ENCODE measurements around the gene TIPRL.
A peak's percentile ranks its signal among the peaks of the same experiment; 100 is the strongest.

Gene TIPRL

GRCh38 chr1:168178638-168179437 is at the start of gene TIPRL:
TIPRL (plus strand) TSS chr1:168178962; CDS start chr1:168179078, 116 bp downstream.
- peak within 1 kb of the TSS; percentile 82 to 96 (median 88) for H3K4me3 ChIP-seq
- peaks cover 0 to 44% (median 15%) of the 10 kb centered on the region in 11 experiments; a peak in 9 of 22 replicates for H4K20me1 ChIP-seq
- peaks cover 0 to 10% (median 0%) of the 10 kb centered on the region in 11 experiments; a peak in 2 of 22 replicates for H3K9me3 ChIP-seq (replicated peaks in 1 of 11)
- H3K27ac ChIP-seq, result peak within 1 kb of the TSS; percentile 81 to 91 (median 87)
- no peaks in the 10 kb centered on the region for H3K27me3 ChIP-seq
- peak within 1 kb of the TSS; percentile 84 to 91 (median 89) for H3K9ac ChIP-seq
- H3K4me2 ChIP-seq, result peak within 1 kb of the TSS; percentile 88 to 99 (median 93)
- TF ChIP-seq Cebpa-rat (IDR thresholded peaks at IDR 0.05), result 0 out of 22 replicates have a peak, but pooled peaks of 1 of the 11 experiments have one; percentile 16
- peaks cover 9 to 18% (median 15%) of the 10 kb centered on the region in 10 experiments for H3K4me1 ChIP-seq
- H3K36me3 ChIP-seq, result peaks cover 0 to 13% (median 4%) of the 10 kb centered on the region in 11 experiments; a peak in 12 of 22 replicates

GRCh38 chr1:168129933-168130332 is 48.8 kb upstream of the TIPRL start:
- peaks cover 10 to 21% (median 16%) of the 10 kb centered on the region in 11 experiments; a peak in 20 of 22 replicates for H3K9me3 ChIP-seq (replicated peaks in 1 of 11)
- H4K20me1 ChIP-seq, result peaks cover 0 to 6% (median 0%) of the 10 kb centered on the region in 11 experiments; a peak in 1 of 22 replicates
- no peaks in the 10 kb centered on the region; a peak in 1 of 22 replicates for H3K36me3 ChIP-seq
- TF ChIP-seq Cebpa-rat (IDR thresholded peaks at IDR 0.05), result no peak
- H3K9ac ChIP-seq, result no peak overlapping the region
- H3K4me1 ChIP-seq, result no peaks in the 10 kb centered on the region
- no peak overlapping the region for H3K4me2 ChIP-seq
- H3K27ac ChIP-seq, result no peak overlapping the region
- no peak overlapping the region for H3K4me3 ChIP-seq
- H3K27me3 ChIP-seq, result peaks cover 11 to 18% (median 15%) of the 10 kb centered on the region in 11 experiments

GRCh38 chr1:168134132-168134531 is 44.6 kb upstream of the TIPRL start:
- no peak for TF ChIP-seq Cebpa-rat (IDR thresholded peaks at IDR 0.05)
- Histone ChIP-seq H3K4me2 (no peak overlapping the region), H3K27ac (no peak overlapping the region), H3K36me3 (no peaks in the 10 kb centered on the region), H4K20me1 (peaks cover 0 to 15% (median 0%) of the 10 kb centered on the region in 11 experiments; a peak in 5 of 22 replicates), H3K4me1 (peaks cover 0 to 14% (median 10%) of the 10 kb centered on the region in 10 experiments; a peak in 14 of 20 replicates), H3K9ac (no peak overlapping the region), H3K4me3 (no peak overlapping the region), H3K27me3 (peaks cover 46 to 60% (median 54%) of the 10 kb centered on the region in 11 experiments), H3K9me3 (replicated peaks in 1 of 11) (no peaks in the 10 kb centered on the region)

GRCh38 chr1:168134642-168135041 is 44.1 kb upstream of the TIPRL start:
- no peak overlapping the region for H3K4me2 ChIP-seq
- no peaks in the 10 kb centered on the region for H3K9me3 ChIP-seq (replicated peaks in 1 of 11)
- H3K36me3 ChIP-seq, result no peaks in the 10 kb centered on the region
- H3K27me3 ChIP-seq, result peaks cover 46 to 65% (median 56%) of the 10 kb centered on the region in 11 experiments
- peaks cover 0 to 14% (median 10%) of the 10 kb centered on the region in 10 experiments; a peak in 14 of 20 replicates for H3K4me1 ChIP-seq
- H4K20me1 ChIP-seq, result peaks cover 0 to 15% (median 0%) of the 10 kb centered on the region in 11 experiments; a peak in 5 of 22 replicates
- no peak overlapping the region for H3K27ac ChIP-seq
- no peak overlapping the region for H3K9ac ChIP-seq
- no peak for TF ChIP-seq Cebpa-rat (IDR thresholded peaks at IDR 0.05)
- H3K4me3 ChIP-seq, result no peak overlapping the region

- no peaks in the 10 kb centered on the region for H3K36me3 ChIP-seq
- peak overlapping the region; percentile 86 to 100 (median 99) for H3K4me2 ChIP-seq
- no peak for TF ChIP-seq Cebpa-rat (IDR thresholded peaks at IDR 0.05)
- H3K27ac ChIP-seq, result no peak overlapping the region
- peaks cover 0 to 15% (median 0%) of the 10 kb centered on the region in 11 experiments; a peak in 5 of 22 replicates for H4K20me1 ChIP-seq
- H3K9me3 ChIP-seq (replicated peaks in 1 of 11), result no peaks in the 10 kb centered on the region
- peak overlapping the region; percentile 65 to 80 (median 76) for H3K4me3 ChIP-seq
- peak overlapping the region in 2 of 11 experiments; percentile 69 to 78; a peak in 3 of 22 replicates for H3K9ac ChIP-seq
- peaks cover 46 to 65% (median 56%) of the 10 kb centered on the region in 11 experiments for H3K27me3 ChIP-seq
- peaks cover 0 to 14% (median 10%) of the 10 kb centered on the region in 10 experiments; a peak in 14 of 20 replicates for H3K4me1 ChIP-seq
Measured at GRCh38 chr1:168135116-168135920, 43.4 kb upstream of the TIPRL start.

- Histone ChIP-seq H3K9me3 (replicated peaks in 1 of 11) (no peaks in the 10 kb centered on the region), H4K20me1 (peaks cover 0 to 15% (median 0%) of the 10 kb centered on the region in 11 experiments; a peak in 5 of 22 replicates), H3K27ac (peak overlapping the region in 7 of 11 experiments; percentile 28 to 53 (median 40); a peak in 9 of 22 replicates), H3K36me3 (no peaks in the 10 kb centered on the region), H3K27me3 (peaks cover 46 to 65% (median 56%) of the 10 kb centered on the region in 11 experiments), H3K9ac (peak overlapping the region; percentile 53 to 83 (median 77)), H3K4me3 (peak overlapping the region; percentile 65 to 80 (median 76)), H3K4me1 (peaks cover 0 to 14% (median 10%) of the 10 kb centered on the region in 10 experiments; a peak in 14 of 20 replicates), H3K4me2 (peak overlapping the region; percentile 86 to 100 (median 99))
- no peak for TF ChIP-seq Cebpa-rat (IDR thresholded peaks at IDR 0.05)
Measured at GRCh38 chr1:168135921-168136708, 42.6 kb upstream of the TIPRL start.

- Histone ChIP-seq H3K27ac (peak within 1 kb of the TSS in 7 of 11 experiments; percentile 28 to 53 (median 40); a peak in 9 of 22 replicates), H3K4me2 (peak within 1 kb of the TSS; percentile 86 to 100 (median 99)), H3K27me3 (peaks cover 46 to 65% (median 56%) of the 10 kb centered on the region in 11 experiments), H3K36me3 (no peaks in the 10 kb centered on the region), H3K4me3 (peak within 1 kb of the TSS; percentile 65 to 80 (median 76)), H3K9me3 (replicated peaks in 1 of 11) (no peaks in the 10 kb centered on the region), H3K4me1 (peaks cover 0 to 14% (median 10%) of the 10 kb centered on the region in 10 experiments; a peak in 14 of 20 replicates), H4K20me1 (peaks cover 0 to 15% (median 0%) of the 10 kb centered on the region in 11 experiments; a peak in 5 of 22 replicates), H3K9ac (peak within 1 kb of the TSS; percentile 53 to 83 (median 77))
- TF ChIP-seq Cebpa-rat (IDR thresholded peaks at IDR 0.05), result no peak
Measured at GRCh38 chr1:168136709-168137514, 41.9 kb upstream of the TIPRL start, which contains the start of gene GPR161. GPR161 (minus strand) TSS chr1:168136930; CDS start chr1:168104850, 32,080 bp downstream.

Data from BLaER1 treated with 17β-estradiol and CSF1 and Interleukin-3, amounts not matched to agents 10 nM and 100 nM (cell line).